GM12864 (cell line): Measurements from ENCODE around the gene TTLL6.
A peak's percentile ranks its signal among the peaks of the same experiment; 100 is the strongest.

Experiments used
- DNase-seq: peaks from one replicate; pipeline ENCODE4 v3.0.0-alpha.2; 2011; ENCODE audit warnings: low read depth
- H3K4me3 ChIP-seq: 2 replicates; pipeline ENCODE4 v1.5.1; 2011; ENCODE audit warnings: mild to moderate bottlenecking, low read depth, low read length, control low read depth
- CTCF ChIP-seq: IDR thresholded peaks from 2 replicates; pipeline ENCODE4 v1.5.1; 2011; ENCODE audit warnings: low read depth, mild to moderate bottlenecking, moderate library complexity, low read length, control low read depth, inconsistent platforms; ENCODE audit errors: missing control alignments

Gene TTLL6

GRCh38 chr17:48725288-48726064, 91.6 kb downstream of the TTLL6 start:
- no peak for TF ChIP-seq CTCF
- no peak for DNase-seq
- no peak overlapping the region for H3K4me3 ChIP-seq

DNA sequence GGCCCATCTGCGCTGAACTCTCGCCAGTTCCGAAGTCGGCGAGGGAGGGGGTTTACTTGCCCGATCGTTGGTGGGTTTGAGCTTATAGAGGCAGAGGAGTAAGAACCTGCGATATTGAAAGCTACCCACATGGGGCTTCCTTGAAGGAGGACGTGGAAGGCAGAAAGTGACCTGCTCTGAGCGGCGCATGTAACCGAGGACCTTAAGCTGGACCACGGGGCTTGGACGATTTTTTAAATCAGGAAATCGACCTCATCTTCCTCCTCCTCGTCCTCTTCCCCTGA, 92.1 kb downstream of the TTLL6 start:
- no peak for DNase-seq
- H3K4me3 ChIP-seq = no peak overlapping the region
- no peak for TF ChIP-seq CTCF

DNA sequence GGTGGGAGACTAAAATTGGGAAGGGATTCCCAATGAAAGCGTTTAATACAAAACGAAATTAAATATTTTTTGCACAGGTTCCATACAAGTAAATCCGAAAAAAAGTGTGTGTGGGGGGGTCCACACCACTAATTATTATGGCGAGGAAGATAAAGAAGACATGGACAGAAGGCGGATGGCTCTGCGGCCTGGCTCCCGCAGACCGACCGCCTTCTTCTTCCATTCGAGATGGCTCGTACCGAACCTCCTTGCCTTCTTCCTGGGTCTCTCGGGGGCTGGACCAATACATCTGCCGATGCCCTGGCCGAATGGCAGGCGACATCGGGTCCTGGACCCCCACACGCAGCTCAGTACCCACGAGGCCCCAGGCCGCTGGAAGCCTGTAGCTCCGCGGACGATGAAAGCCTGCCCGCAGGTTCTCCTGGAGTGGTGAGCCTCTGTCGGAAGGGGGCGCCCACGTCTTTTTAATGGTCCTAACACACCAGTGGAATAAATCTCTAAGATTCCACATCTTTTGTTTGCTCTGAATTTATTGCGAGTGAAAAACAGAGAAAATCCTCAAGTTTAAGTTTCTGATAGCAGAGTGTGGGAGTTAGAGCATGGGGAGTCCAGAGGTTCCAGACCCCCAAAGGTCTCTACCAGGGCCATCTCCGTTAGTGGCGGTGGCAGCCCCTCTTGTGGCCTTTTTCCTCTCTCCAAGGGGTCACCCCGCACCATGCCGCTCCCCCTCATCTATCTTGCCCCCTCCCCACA, 92.6 kb downstream of the TTLL6 start:
- DNase-seq = peak; percentile 8
- peak; percentile 71 for TF ChIP-seq CTCF
- no peak overlapping the region for H3K4me3 ChIP-seq

DNA sequence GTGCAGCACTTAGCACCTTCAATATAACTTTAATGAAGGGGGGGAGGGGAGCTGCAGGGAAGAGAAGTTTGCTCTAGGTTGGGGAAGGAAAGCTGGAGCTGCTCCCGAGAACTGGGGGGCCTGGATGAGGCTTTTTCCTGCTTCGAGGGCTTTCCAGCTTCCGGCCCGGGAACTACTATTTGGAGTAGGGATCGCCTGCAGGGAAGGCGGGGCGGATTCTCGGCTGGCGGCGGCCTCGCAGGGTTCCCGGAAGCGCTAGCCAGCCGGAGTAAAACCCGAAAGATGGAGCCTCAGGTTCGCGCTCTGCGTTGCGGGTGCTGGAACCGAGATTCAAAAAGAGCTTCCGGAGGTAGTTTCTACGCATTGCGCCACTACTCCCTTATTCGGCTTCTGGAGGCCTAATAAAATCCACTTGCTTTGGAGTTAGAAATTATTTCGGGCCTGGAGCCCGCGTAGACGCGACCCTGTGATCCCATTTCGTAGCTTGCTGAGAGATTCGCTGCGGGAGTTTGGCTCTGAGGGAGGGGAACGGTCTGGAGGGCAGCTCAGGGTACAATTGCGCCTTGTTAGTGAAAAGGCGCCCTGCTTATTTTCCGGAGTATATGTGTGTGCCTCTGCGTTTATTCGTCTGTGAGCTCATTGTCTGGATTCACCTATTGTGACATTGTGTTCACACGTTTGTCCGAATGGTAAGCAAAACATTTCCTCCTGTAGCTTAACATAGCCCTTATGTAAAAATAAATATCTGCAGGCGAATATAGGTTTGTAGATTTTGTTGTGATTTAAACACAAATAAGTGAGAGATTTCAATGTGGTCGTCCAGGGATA, 93.4 kb downstream of the TTLL6 start:
- DNase-seq = no peak
- no peak for TF ChIP-seq CTCF
- no peak overlapping the region for H3K4me3 ChIP-seq

DNA sequence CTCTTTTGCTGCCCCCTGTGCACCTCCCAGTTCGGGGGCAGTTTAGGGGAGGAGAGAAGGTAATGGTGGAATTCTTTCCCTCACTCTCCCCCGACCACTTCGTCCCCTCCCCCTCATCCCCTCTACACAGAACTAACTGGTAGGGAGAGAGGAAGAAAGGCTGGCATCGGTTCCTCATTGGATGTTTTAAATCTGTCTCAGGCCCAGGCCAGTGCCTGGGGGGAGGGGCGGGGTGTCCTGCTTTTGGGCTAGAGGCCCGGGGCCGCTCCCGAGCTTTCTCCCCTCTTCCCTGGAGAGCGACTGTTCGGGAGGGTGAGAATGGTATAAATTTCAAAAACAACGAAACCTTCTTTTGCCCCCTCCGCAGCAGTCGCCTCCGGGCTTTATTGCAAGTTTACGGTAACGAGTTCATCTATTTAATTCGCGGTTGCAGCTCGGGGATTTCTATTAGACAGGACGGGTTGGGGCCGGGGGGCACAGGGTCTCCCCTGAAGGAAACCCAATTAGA, 94.1 kb downstream of the TTLL6 start, which contains the start of gene PRAC2:
PRAC2 (plus strand) TSS at position 271 of the 508 bp plus-strand sequence. CDS start 1,226 bp downstream, outside the sequence.
- H3K4me3 ChIP-seq = no peak within 1 kb of the TSS
- TF ChIP-seq CTCF = no peak
- DNase-seq = no peak

GRCh38 chr17:48722201-48722907, 94.7 kb downstream of the TTLL6 start, which contains the start of gene PRAC1:
Gene PRAC1 (minus strand): TSS chr17:48722518. CDS start chr17:48722392, 126 bp downstream.
- no peak for DNase-seq
- no peak for TF ChIP-seq CTCF
- no peak within 1 kb of the TSS for H3K4me3 ChIP-seq
